HFFc6 (cell line): ENCODE measurements around the gene TFDP2. TPM values are rescaled to one million over a fixed set of nuclear protein-coding genes. Genes with fewer than 3 reads are reported as not detected.

Experiments used
- DNase-seq: peaks from one replicate; pipeline ENCODE4 v3.0.0-alpha.2; 2018
- H3K27ac Mint-ChIP-seq: 2 replicates; pipeline ENCODE4 v1.8.0; 2020; ENCODE audit warnings: mild to moderate bottlenecking, mixed read lengths
- H3K27me3 Mint-ChIP-seq: 2 replicates; pipeline ENCODE4 v1.8.0; 2021; ENCODE audit warnings: mild to moderate bottlenecking, moderate library complexity, mixed read lengths; ENCODE audit not compliant: insufficient read depth
- H3K36me3 Mint-ChIP-seq: 2 replicates; pipeline ENCODE4 v1.8.0; 2021; ENCODE audit warnings: low read depth, mixed read lengths
- H3K4me1 Mint-ChIP-seq: 2 replicates; pipeline ENCODE4 v1.8.0; 2020; ENCODE audit warnings: low read depth, mixed read lengths
- H3K4me3 Mint-ChIP-seq: 2 replicates; pipeline ENCODE4 v1.8.0; 2020; ENCODE audit warnings: mild to moderate bottlenecking, moderate library complexity, mixed read lengths
- H3K9me3 Mint-ChIP-seq: 2 replicates; pipeline ENCODE4 v1.8.0; 2020; ENCODE audit warnings: mild to moderate bottlenecking, mixed read lengths
- CTCF ChIP-seq: fragments of 200-600 bp; sonication (generic); IDR thresholded peaks from 2 replicates; pipeline ENCODE4 v1.5.0; 2021; ENCODE audit warnings: antibody characterized with exemption, mild to moderate bottlenecking
- total RNA-seq, 6 experiments: library from RNA; stranded (reverse); fragmentation: NEBNext Ultra II Directional; extraction: Animal tissue kit (Norgen Biotek cat#: 25700); gene quantifications; 2 replicates in 1 of 6; 3 replicates in 5 of 6; pipeline ENCODE4 v1.2.3, GENCODE V29; 2021

TFDP2 gene
- total RNA-seq, 6 experiments from 2014 or later: 22.0 to 34.1 (median 27.6) TPM

- Mint-ChIP-seq H3K27ac (no peak overlapping the region), H3K36me3 (no peaks in the 10 kb centered on the region), H3K4me1 (peaks cover 39% of the 10 kb centered on the region), H3K4me3 (peak overlapping the region; percentile 87), H3K9me3 (no peaks in the 10 kb centered on the region), H3K27me3 (no peaks in the 10 kb centered on the region)
- TF ChIP-seq CTCF: no peak
- peak; percentile 72 for DNase-seq
These were observed 121.0 kb downstream of the TFDP2 start for GRCh38 chr3:142028243-142028777.

GRCh38 chr3:142027735-142028134 is 121.6 kb downstream of the TFDP2 start:
- no peak for TF ChIP-seq CTCF
- Mint-ChIP-seq H3K9me3 (no peaks in the 10 kb centered on the region), H3K4me3 (peak overlapping the region; percentile 87), H3K27ac (peak overlapping the region; percentile 64), H3K27me3 (no peaks in the 10 kb centered on the region), H3K4me1 (peaks cover 39% of the 10 kb centered on the region), H3K36me3 (no peaks in the 10 kb centered on the region)
- peak; percentile 32 for DNase-seq

GRCh38 chr3:142027300-142027699 is 122.0 kb downstream of the TFDP2 start:
- H3K4me3 Mint-ChIP-seq: peak overlapping the region; percentile 87
- H3K9me3 Mint-ChIP-seq: no peaks in the 10 kb centered on the region
- DNase-seq: no peak
- H3K36me3 Mint-ChIP-seq: no peaks in the 10 kb centered on the region
- peaks cover 42% of the 10 kb centered on the region for H3K4me1 Mint-ChIP-seq
- no peak overlapping the region for H3K27ac Mint-ChIP-seq
- no peaks in the 10 kb centered on the region for H3K27me3 Mint-ChIP-seq
- no peak for TF ChIP-seq CTCF

GRCh38 chr3:142026333-142026732 is 123.0 kb downstream of the TFDP2 start:
- no peaks in the 10 kb centered on the region for H3K27me3 Mint-ChIP-seq
- H3K9me3 Mint-ChIP-seq: no peaks in the 10 kb centered on the region
- TF ChIP-seq CTCF: no peak
- no peak overlapping the region; the same call in 1 of the 2 replicates for H3K4me3 Mint-ChIP-seq
- DNase-seq: no peak
- H3K4me1 Mint-ChIP-seq: peaks cover 46% of the 10 kb centered on the region
- no peak overlapping the region for H3K27ac Mint-ChIP-seq
- H3K36me3 Mint-ChIP-seq: no peaks in the 10 kb centered on the region

- peak; percentile 37; the same call in 1 of the 2 replicates for TF ChIP-seq CTCF
- peak; percentile 14 for DNase-seq
- H3K27me3 Mint-ChIP-seq: no peaks in the 10 kb centered on the region
- no peaks in the 10 kb centered on the region for H3K36me3 Mint-ChIP-seq
- H3K9me3 Mint-ChIP-seq: no peaks in the 10 kb centered on the region
- no peak overlapping the region for H3K27ac Mint-ChIP-seq
- H3K4me1 Mint-ChIP-seq: peaks cover 27% of the 10 kb centered on the region
- no peak overlapping the region for H3K4me3 Mint-ChIP-seq
These were observed 127.0 kb downstream of the TFDP2 start for GRCh38 chr3:142022381-142022780.

- H3K27ac Mint-ChIP-seq: no peak overlapping the region
- peaks cover 17% of the 10 kb centered on the region for H3K4me1 Mint-ChIP-seq
- no peaks in the 10 kb centered on the region for H3K27me3 Mint-ChIP-seq
- no peak overlapping the region for H3K4me3 Mint-ChIP-seq
- H3K36me3 Mint-ChIP-seq: no peaks in the 10 kb centered on the region
- DNase-seq: no peak
- H3K9me3 Mint-ChIP-seq: no peaks in the 10 kb centered on the region
- no peak for TF ChIP-seq CTCF
These were observed 128.2 kb downstream of the TFDP2 start for GRCh38 chr3:142021127-142021526.
